Kidney (tissue), 14 donors: ENCODE results near the gene KATNA1. TPM values are rescaled to one million over a fixed set of nuclear protein-coding genes. Genes with fewer than 3 reads are reported as not detected.

Source experiments
- DNase-seq, 5 donors: peaks; one replicate each; pipeline ENCODE4 v3.0.0-alpha.2; 2013 to 2020
- FAIRE-seq: peaks from 2 replicates; lab custom pipeline; 2012; peaks lifted over from hg19 to GRCh38; lab: Jason Lieb, UNC
- H3K27ac ChIP-seq, 2 donors: one replicate each; pipeline ENCODE4 v1.7.0; 2013; ENCODE audit warnings: low read depth in 2 of 2, low read length in 2 of 2, inconsistent platforms in 1 of 2
- H3K27me3 ChIP-seq: one replicate; pipeline ENCODE4 v1.7.1; 2013; ENCODE audit warnings: low read length, inconsistent platforms; ENCODE audit not compliant: control insufficient read depth, insufficient read depth
- H3K36me3 ChIP-seq, 3 donors: one replicate each; pipeline versions ENCODE4 v1.7.0 to v1.7.1; 2013; ENCODE audit warnings: low read length in 3 of 3, control low read depth in 1 of 3, inconsistent platforms in 1 of 3; ENCODE audit not compliant: insufficient read depth in 3 of 3, control insufficient read depth in 2 of 3
- H3K4me1 ChIP-seq, 3 donors: one replicate each; pipeline versions ENCODE4 v1.7.0 to v1.7.1; 2013; ENCODE audit warnings: low read length in 3 of 3, inconsistent platforms in 1 of 3, low read depth in 1 of 3; ENCODE audit not compliant: control insufficient read depth in 2 of 3, insufficient read depth in 2 of 3
- H3K4me3 ChIP-seq, 3 donors: one replicate each; pipeline versions ENCODE4 v1.7.0 to v1.8.1; 2013; ENCODE audit warnings: low read length in 3 of 3, control low read depth in 1 of 3, inconsistent platforms in 1 of 3
- H3K9ac ChIP-seq, 3 donors: one replicate each; pipeline versions ENCODE4 v1.7.0 to v1.7.1; 2013; ENCODE audit warnings: low read length in 3 of 3, control low read depth in 1 of 3, inconsistent platforms in 1 of 3
- H3K9me3 ChIP-seq, 3 donors: one replicate each; pipeline versions ENCODE4 v1.7.0 to v1.7.1; 2013; ENCODE audit warnings: low read length in 3 of 3, control low read depth in 1 of 3, inconsistent platforms in 1 of 3; ENCODE audit not compliant: control insufficient read depth in 2 of 3, insufficient read depth in 1 of 3
- CTCF ChIP-seq: IDR thresholded peaks from 3 replicates; pipeline ENCODE4 v1.5.1; 2012; ENCODE audit warnings: mild to moderate bottlenecking, moderate library complexity, borderline replicate concordance; ENCODE audit not compliant: insufficient read depth; ENCODE audit errors: extremely low read depth
- intact Hi-C: fragments of 100-400 bp; cut with DNase I; formaldehyde crosslinking; loops from one replicate; pipeline ENCODE4 v1.11.1; 2022
- polyA plus RNA-seq: library from polyadenylated mRNA; stranded (reverse); fragments of 350-450 nt; fragmentation: Illumina TruSeq; extraction: RNeasy Lipid Tissue Mini Kit (QIAGEN cat#74804); gene quantifications from one replicate; pipeline ENCODE4 v1.2.3, GENCODE V29; 2014; ENCODE audit warnings: low read depth, low replicate concordance; ENCODE audit not compliant: insufficient read depth
- total RNA-seq: library from RNA; stranded (reverse); fragmentation: NEBNext Ultra II Directional; extraction: Animal tissue kit (Norgen Biotek cat#: 25700); gene quantifications from one replicate; pipeline ENCODE4 v1.2.1, GENCODE V29; 2021
- donor health status: control.
- donor health status: control.
- donor health status: control.
- donor health status: control.
- donor health status: control.
- donor health status: DM: yes; HTN: yes; CAD: no.
- donor health status: Normal renal cell carcinoma (clear cell type).

The KATNA1 gene
- total and polyA plus RNA-seq, 2 donors from 2014 or later, result 16.0 to 18.1 TPM

DNA sequence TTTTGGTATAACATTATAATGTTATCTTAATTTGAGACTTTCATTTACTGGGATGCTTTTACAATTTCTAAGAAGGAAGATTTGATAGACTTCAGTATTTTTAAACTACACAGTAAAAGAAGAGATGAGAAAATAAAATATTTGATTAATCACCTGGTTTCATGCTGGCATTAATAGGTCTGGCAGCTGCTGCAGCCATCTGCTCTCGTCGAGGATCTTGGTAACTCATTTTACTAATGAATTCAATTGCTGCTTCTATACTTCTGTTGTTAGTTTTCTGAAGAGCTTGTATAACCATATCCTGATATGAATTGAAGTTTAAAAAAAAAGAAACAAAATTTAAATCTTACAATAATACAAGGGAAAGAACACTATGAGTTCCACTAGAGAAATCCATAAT is 46.4 kb upstream of the KATNA1 start:
- Histone ChIP-seq H3K36me3 (peaks cover 0 to 3% (median 2%) of the 10 kb centered on the region in 3 donors), H3K9me3 (no peaks in the 10 kb centered on the region), H3K27ac (no peak overlapping the region), H3K9ac (no peak overlapping the region), H3K27me3 (no peaks in the 10 kb centered on the region), H3K4me1 (no peaks in the 10 kb centered on the region), H3K4me3 (no peak overlapping the region)
- no peak for DNase-seq
- TF ChIP-seq CTCF, result no peak
- intact Hi-C loops, result no loop called here
- no peak for FAIRE-seq

- no peaks in the 10 kb centered on the region for H3K9me3 ChIP-seq
- H3K36me3 ChIP-seq, result peaks cover 0 to 3% (median 0%) of the 10 kb centered on the region in 3 donors
- H3K4me3 ChIP-seq, result no peak overlapping the region
- H3K27ac ChIP-seq, result no peak overlapping the region
- H3K4me1 ChIP-seq, result no peaks in the 10 kb centered on the region
- intact Hi-C loops, result no loop called here
- no peak for DNase-seq
- no peaks in the 10 kb centered on the region for H3K27me3 ChIP-seq
- no peak for TF ChIP-seq CTCF
- FAIRE-seq, result no peak
- H3K9ac ChIP-seq, result no peak overlapping the region
Observed at GRCh38 chr6:149691201-149691600, 42.7 kb upstream of the KATNA1 start.

GRCh38 chr6:149686230-149686629 is 37.7 kb upstream of the KATNA1 start:
- no peak for FAIRE-seq
- Histone ChIP-seq H3K9me3 (no peaks in the 10 kb centered on the region), H3K36me3 (peaks cover 7 to 13% (median 8%) of the 10 kb centered on the region in 3 donors), H3K27me3 (no peaks in the 10 kb centered on the region), H3K4me3 (no peak overlapping the region), H3K4me1 (peaks cover 0 to 2% (median 0%) of the 10 kb centered on the region in 3 donors), H3K27ac (no peak overlapping the region), H3K9ac (no peak overlapping the region)
- intact Hi-C loops, result no loop called here
- no peak for TF ChIP-seq CTCF
- DNase-seq, result no peak
